Chondrocyte (in vitro differentiated cells): ENCODE data around the gene IFIT1. TPM values are rescaled to one million over a fixed set of nuclear protein-coding genes. Genes with fewer than 3 reads are reported as not detected.

ENCODE experiments used
- DNase-seq: peaks from one replicate; pipeline ENCODE4 v3.0.0; 2021; ENCODE audit warnings: mixed read lengths, low spot score
- H3K27ac Mint-ChIP-seq: one replicate; pipeline ENCODE4 v1.8.0; 2021; ENCODE audit warnings: mild to moderate bottlenecking, moderate library complexity, mixed read lengths; ENCODE audit not compliant: unreplicated experiment
- H3K27me3 Mint-ChIP-seq: 2 replicates; pipeline ENCODE4 v1.8.0; 2021; ENCODE audit warnings: low read depth, mixed read lengths
- H3K36me3 Mint-ChIP-seq: 2 replicates; pipeline ENCODE4 v1.8.0; 2021; ENCODE audit warnings: low read depth, mixed read lengths
- H3K4me1 Mint-ChIP-seq: 2 replicates; pipeline ENCODE4 v1.8.0; 2021; ENCODE audit warnings: low read depth, mild to moderate bottlenecking, mixed read lengths
- H3K4me3 Mint-ChIP-seq: one replicate; pipeline ENCODE4 v1.8.0; 2021; ENCODE audit warnings: mild to moderate bottlenecking, moderate library complexity, mixed read lengths; ENCODE audit not compliant: unreplicated experiment
- H3K9me3 Mint-ChIP-seq: 2 replicates; pipeline ENCODE4 v1.8.0; 2021; ENCODE audit warnings: low read depth, mixed read lengths
- CTCF ChIP-seq: fragments of 200-600 bp; sonication (generic); IDR thresholded peaks from 2 replicates; pipeline ENCODE4 v1.5.0; 2021; ENCODE audit warnings: antibody characterized with exemption, mild to moderate bottlenecking, moderate library complexity
- total RNA-seq: library from RNA; stranded (reverse); gene quantifications from 3 replicates; pipeline ENCODE4 v1.2.1, GENCODE V29; 2021

Gene IFIT1
- total RNA-seq, 1 donor from 2014 or later: 2.0 TPM

GRCh38 chr10:89357975-89358374, 34.4 kb upstream of the IFIT1 start:
- H3K4me1 Mint-ChIP-seq: peaks cover 16% of the 10 kb centered on the region
- H3K4me3 Mint-ChIP-seq: no peak overlapping the region

GRCh38 chr10:89360157-89360556, 32.3 kb upstream of the IFIT1 start:
- peaks cover 14% of the 10 kb centered on the region for H3K4me1 Mint-ChIP-seq
- no peaks in the 10 kb centered on the region for H3K27me3 Mint-ChIP-seq
- no peak for TF ChIP-seq CTCF
- H3K4me3 Mint-ChIP-seq: no peak overlapping the region
- H3K27ac Mint-ChIP-seq: no peak overlapping the region
- DNase-seq: no peak
- H3K9me3 Mint-ChIP-seq: no peaks in the 10 kb centered on the region
- H3K36me3 Mint-ChIP-seq: no peaks in the 10 kb centered on the region

More at GRCh38 chr10:89357975-89358374, 34.4 kb upstream of the IFIT1 start:
- no peak for TF ChIP-seq CTCF
- H3K9me3 Mint-ChIP-seq: peaks cover 4% of the 10 kb centered on the region
- no peak for DNase-seq
- H3K27ac Mint-ChIP-seq: no peak overlapping the region
- H3K27me3 Mint-ChIP-seq: no peaks in the 10 kb centered on the region
- H3K36me3 Mint-ChIP-seq: no peaks in the 10 kb centered on the region

- Mint-ChIP-seq H3K9me3 (peaks cover 5% of the 10 kb centered on the region), H3K36me3 (peaks cover 1% of the 10 kb centered on the region), H3K27ac (no peak overlapping the region), H3K4me1 (peaks cover 13% of the 10 kb centered on the region), H3K4me3 (no peak overlapping the region), H3K27me3 (no peaks in the 10 kb centered on the region)
- no peak for DNase-seq
- no peak for TF ChIP-seq CTCF
Measured at GRCh38 chr10:89362929-89363328, 29.5 kb upstream of the IFIT1 start.

GRCh38 chr10:89363729-89364442, 28.5 kb upstream of the IFIT1 start:
- no peak overlapping the region for H3K27ac Mint-ChIP-seq
- peaks cover 1% of the 10 kb centered on the region for H3K36me3 Mint-ChIP-seq
- H3K4me1 Mint-ChIP-seq: peaks cover 18% of the 10 kb centered on the region
- DNase-seq: no peak
- H3K9me3 Mint-ChIP-seq: peaks cover 5% of the 10 kb centered on the region
- no peak overlapping the region for H3K4me3 Mint-ChIP-seq
- H3K27me3 Mint-ChIP-seq: no peaks in the 10 kb centered on the region
- no peak for TF ChIP-seq CTCF

GRCh38 chr10:89364531-89364930, 27.9 kb upstream of the IFIT1 start:
- Mint-ChIP-seq H3K27me3 (no peaks in the 10 kb centered on the region), H3K4me3 (no peak overlapping the region), H3K36me3 (peaks cover 1% of the 10 kb centered on the region), H3K9me3 (peaks cover 5% of the 10 kb centered on the region), H3K27ac (no peak overlapping the region), H3K4me1 (peaks cover 24% of the 10 kb centered on the region)
- TF ChIP-seq CTCF: no peak
- no peak for DNase-seq
